Measurements from ENCODE around the gene CFAP61. TPM values are rescaled to one million over a fixed set of nuclear protein-coding genes. Genes with fewer than 3 reads are reported as not detected.

The CFAP61 gene
- polyA plus RNA-seq, 1 of the 3 experiments (the other 2 are of a cell fraction): 0.26 TPM

- Histone ChIP-seq H4K20me1 (ENCODE audit: insufficient read depth) (no peaks in the 10 kb centered on the region), H3K9ac (no peak overlapping the region), H3K9me3 (no peaks in the 10 kb centered on the region), H3K27me3 (ENCODE audit: insufficient read depth) (no peaks in the 10 kb centered on the region), H3F3A (replicated peaks; ENCODE audit: insufficient read depth) (no peaks in the 10 kb centered on the region), H2AFZ (ENCODE audit: low read depth) (no peak overlapping the region), H3K4me2 (no peak overlapping the region), H3K27ac (ENCODE audit: low read depth in 2 of 2, low read length in 1 of 2) (no peak overlapping the region), H3K36me3 (replicated peaks in 1 of 2; ENCODE audit: control insufficient read depth in 1 of 2, insufficient read depth in 2 of 2, low read length in 1 of 2) (no peaks in the 10 kb centered on the region), H3K9me2 (no peaks in the 10 kb centered on the region), H3K79me2 (ENCODE audit: insufficient read depth) (no peaks in the 10 kb centered on the region), H3K4me1 (ENCODE audit: control insufficient read depth in 1 of 2, insufficient read depth in 2 of 2, low read depth in 1 of 2, low read length in 1 of 2) (no peaks in the 10 kb centered on the region), H3K4me3 (ENCODE audit: low read depth in 2 of 2, low read length in 1 of 2) (no peak overlapping the region)
- DNase-seq: no peak
- ChIA-PET POLR2A (no interaction called here), CTCF (no interaction called here)
- 29% methylated on average over 4 of the region's 4 CpGs for WGBS (ENCODE audit: low lambda C conversion rate)
- TF ChIP-seq TCF12 (IDR thresholded peaks at IDR 0.05) (no peak), MEF2A (IDR thresholded peaks at IDR 0.05; ENCODE audit: borderline replicate concordance, low read depth) (no peak), REST (IDR thresholded peaks at IDR 0.05; ENCODE audit: low read depth, low read length) (no peak), GABPA (IDR thresholded peaks at IDR 0.05; ENCODE audit: low read depth) (no peak), RAD21 (IDR thresholded peaks at IDR 0.05; ENCODE audit: low read length) (no peak), POLR2AphosphoS5 (IDR thresholded peaks at IDR 0.05; ENCODE audit: low read depth, low read length) (no peak), JUND (IDR thresholded peaks at IDR 0.05) (no peak), ZBTB33 (IDR thresholded peaks at IDR 0.05; ENCODE audit: borderline replicate concordance, low read depth) (no peak), EZH2phosphoT487 (IDR thresholded peaks at IDR 0.05; ENCODE audit: borderline replicate concordance, low read depth) (no peak), RCOR1 (IDR thresholded peaks at IDR 0.05; ENCODE audit: low read length) (no peak), FOXM1 (IDR thresholded peaks at IDR 0.05; ENCODE audit: low read depth) (no peak), IRF3 (IDR thresholded peaks at IDR 0.05; ENCODE audit: low read depth, low read length) (no peak), USF2 (IDR thresholded peaks at IDR 0.05; ENCODE audit: borderline replicate concordance, low read depth, low read length) (no peak), MAX (IDR thresholded peaks at IDR 0.05; ENCODE audit: low read depth) (no peak)
Observed at GRCh38 chr20:20161611-20162010, 109.3 kb downstream of the CFAP61 start.
